Natural killer cell (primary cell): ENCODE measurements around the gene DDX24. TPM values are rescaled to one million over a fixed set of nuclear protein-coding genes. Genes with fewer than 3 reads are reported as not detected.

ENCODE experiments used
- ATAC-seq, 3 donors: fragments of 150-1000 bp in 2 of 3; fragments of 200-7000 bp in 1 of 3; cut with Tn5 transposase; 1 replicate in 1 of 3; 2 replicates in 2 of 3; pipeline ENCODE4 v1.10.0; 2021; ENCODE audit warnings: mild to moderate bottlenecking in 2 of 3, moderate library complexity in 2 of 3
- DNase-seq, 2 donors: peaks; one replicate each; pipeline versions ENCODE4 v3.0.0 to v3.0.0-alpha.2; 2013 to 2021; ENCODE audit warnings: mixed read lengths in 1 of 2
- H3K27ac ChIP-seq: one replicate; pipeline ENCODE4 v1.5.1; 2013; ENCODE audit warnings: mild to moderate bottlenecking, low read length
- H3K27me3 ChIP-seq: one replicate; pipeline ENCODE4 v1.6.1; 2013; ENCODE audit warnings: low read length; ENCODE audit not compliant: control insufficient read depth, insufficient read depth
- H3K36me3 ChIP-seq: one replicate; pipeline ENCODE4 v1.6.1; 2013; ENCODE audit warnings: low read length; ENCODE audit not compliant: control insufficient read depth, insufficient read depth
- H3K4me1 ChIP-seq: one replicate; pipeline ENCODE4 v1.6.1; 2013; ENCODE audit warnings: low read length; ENCODE audit not compliant: control insufficient read depth, insufficient read depth
- H3K4me3 ChIP-seq: one replicate; pipeline ENCODE4 v1.5.1; 2013; ENCODE audit warnings: low read length
- H3K9me3 ChIP-seq: one replicate; pipeline ENCODE4 v1.6.1; 2013; ENCODE audit warnings: low read length; ENCODE audit not compliant: control insufficient read depth, insufficient read depth
- H3K27ac Mint-ChIP-seq, 2 donors: one replicate each; pipeline ENCODE4 v1.8.0; 2022; ENCODE audit warnings: mild to moderate bottlenecking in 2 of 2, mixed read lengths in 2 of 2, moderate library complexity in 1 of 2
- H3K27me3 Mint-ChIP-seq, 2 donors: one replicate each; pipeline ENCODE4 v1.8.0; 2022; ENCODE audit warnings: low read depth in 2 of 2, mixed read lengths in 2 of 2
- H3K36me3 Mint-ChIP-seq: one replicate; pipeline ENCODE4 v1.8.0; 2022; ENCODE audit warnings: mixed read lengths
- H3K4me1 Mint-ChIP-seq, 2 donors: one replicate each; pipeline ENCODE4 v1.8.0; 2022; ENCODE audit warnings: mixed read lengths in 2 of 2
- H3K4me3 Mint-ChIP-seq: one replicate; pipeline ENCODE4 v1.8.0; 2022; ENCODE audit warnings: mild to moderate bottlenecking, moderate library complexity, mixed read lengths
- H3K9me3 Mint-ChIP-seq, 2 donors: one replicate each; pipeline ENCODE4 v1.8.0; 2022; ENCODE audit warnings: mixed read lengths in 2 of 2
- WGBS: methylation state at CpG from one replicate; pipeline ENCODE4 v1.1.7; 2013; ENCODE audit warnings: missing lambda C conversion rate; ENCODE audit not compliant: insufficient coverage; 5-methylcytosine and 5-hydroxymethylcytosine counted together
- intact Hi-C: fragments of 100-400 bp; cut with micrococcal nuclease; formaldehyde crosslinking; loops from one replicate; pipeline ENCODE4 v1.14.2; 2022
- total RNA-seq, 4 donors: library from RNA; stranded (reverse); fragments of 120-200 nt in 1 of 4; gene quantifications; one replicate each; pipeline versions ENCODE4 v1.2.3 to v1.2.4, GENCODE V29; 2013 to 2022
- TF ChIP-seq, protein P1 (sequence below): fragments of 200-600 bp; IDR thresholded peaks from one replicate; pipeline ENCODE4 v1.8.0; 2022; ENCODE audit warnings: antibody characterized with exemption

The DDX24 gene
- total RNA-seq, 3 donors from 2014 or later (not counting 1 experiment from before 2014, with no cell fraction given): 250 to 357 (median 296) TPM

GRCh38 chr14:94087891-94088290 is 6.9 kb upstream of the DDX24 start:
- Mint-ChIP-seq H3K36me3 (no peaks in the 10 kb centered on the region), H3K4me3 (no peak overlapping the region), H3K9me3 (no peaks in the 10 kb centered on the region), H3K4me1 (no peaks in the 10 kb centered on the region), H3K27me3 (no peaks in the 10 kb centered on the region), H3K27ac (no peak overlapping the region)
- no peaks in the 10 kb centered on the region for H3K9me3 ChIP-seq
- intact Hi-C loops: no loop called here
- DNase-seq (no peak), ATAC-seq (no peak)
- H3K36me3 ChIP-seq: no peaks in the 10 kb centered on the region
- H3K4me1 ChIP-seq: no peaks in the 10 kb centered on the region
- TF ChIP-seq, protein P1, sequence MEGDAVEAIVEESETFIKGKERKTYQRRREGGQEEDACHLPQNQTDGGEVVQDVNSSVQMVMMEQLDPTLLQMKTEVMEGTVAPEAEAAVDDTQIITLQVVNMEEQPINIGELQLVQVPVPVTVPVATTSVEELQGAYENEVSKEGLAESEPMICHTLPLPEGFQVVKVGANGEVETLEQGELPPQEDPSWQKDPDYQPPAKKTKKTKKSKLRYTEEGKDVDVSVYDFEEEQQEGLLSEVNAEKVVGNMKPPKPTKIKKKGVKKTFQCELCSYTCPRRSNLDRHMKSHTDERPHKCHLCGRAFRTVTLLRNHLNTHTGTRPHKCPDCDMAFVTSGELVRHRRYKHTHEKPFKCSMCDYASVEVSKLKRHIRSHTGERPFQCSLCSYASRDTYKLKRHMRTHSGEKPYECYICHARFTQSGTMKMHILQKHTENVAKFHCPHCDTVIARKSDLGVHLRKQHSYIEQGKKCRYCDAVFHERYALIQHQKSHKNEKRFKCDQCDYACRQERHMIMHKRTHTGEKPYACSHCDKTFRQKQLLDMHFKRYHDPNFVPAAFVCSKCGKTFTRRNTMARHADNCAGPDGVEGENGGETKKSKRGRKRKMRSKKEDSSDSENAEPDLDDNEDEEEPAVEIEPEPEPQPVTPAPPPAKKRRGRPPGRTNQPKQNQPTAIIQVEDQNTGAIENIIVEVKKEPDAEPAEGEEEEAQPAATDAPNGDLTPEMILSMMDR: no peak
- H3K27me3 ChIP-seq: no peaks in the 10 kb centered on the region
- WGBS: 85% methylated on average over 4 of the region's 4 CpGs
- no peak overlapping the region for H3K4me3 ChIP-seq
- no peak overlapping the region for H3K27ac ChIP-seq

- peak overlapping the region; percentile 97 to 98 for H3K27ac Mint-ChIP-seq
- intact Hi-C loops: loop anchor here (1.0 to 5.0 kb wide), 4 partner anchors 25 to 119 kb away; partner anchors contain the start of gene OTUB2
- H3K27me3 ChIP-seq: no peaks in the 10 kb centered on the region
- WGBS: under 1% methylated on average over 17 of the region's 19 CpGs
- H3K36me3 Mint-ChIP-seq: no peaks in the 10 kb centered on the region
- peaks cover 37 to 56% of the 10 kb centered on the region in 2 donors for H3K4me1 Mint-ChIP-seq
- no peaks in the 10 kb centered on the region for H3K27me3 Mint-ChIP-seq
- H3K4me3 ChIP-seq: peak overlapping the region; percentile 78
- ATAC-seq (peak in 1 of 3 donors; percentile 15), DNase-seq (peak in 1 of 2 donors; percentile 50)
- peaks cover 18% of the 10 kb centered on the region for H3K36me3 ChIP-seq
- TF ChIP-seq, protein P1: no peak
- peaks cover 21% of the 10 kb centered on the region for H3K4me1 ChIP-seq
- no peaks in the 10 kb centered on the region for H3K9me3 Mint-ChIP-seq
- H3K27ac ChIP-seq: peak overlapping the region; percentile 85
- H3K4me3 Mint-ChIP-seq: peak overlapping the region; percentile 100
- H3K9me3 ChIP-seq: no peaks in the 10 kb centered on the region
These were observed 401 bp upstream of the DDX24 start for GRCh38 chr14:94081386-94081820.

GRCh38 chr14:94079891-94080620 is 946 bp downstream of the DDX24 start:
- no peaks in the 10 kb centered on the region for H3K9me3 Mint-ChIP-seq
- H3K27me3 Mint-ChIP-seq: no peaks in the 10 kb centered on the region
- Histone ChIP-seq H3K4me3 (peak overlapping the region; percentile 78), H3K36me3 (peaks cover 27% of the 10 kb centered on the region), H3K9me3 (no peaks in the 10 kb centered on the region), H3K27ac (peak overlapping the region; percentile 85), H3K4me1 (peaks cover 24% of the 10 kb centered on the region), H3K27me3 (no peaks in the 10 kb centered on the region)
- intact Hi-C loops: loop anchor here (2.0 to 5.0 kb wide), 3 partner anchors 23 to 118 kb away; no protein-coding TSS in a partner anchor
- WGBS: 3% methylated on average over 15 of the region's 15 CpGs
- peaks cover 44 to 64% of the 10 kb centered on the region in 2 donors for H3K4me1 Mint-ChIP-seq
- TF ChIP-seq, protein P1: no peak
- peak overlapping the region; percentile 97 to 98 for H3K27ac Mint-ChIP-seq
- ATAC-seq (no peak), DNase-seq (peak in 1 of 2 donors; percentile 63)
- H3K36me3 Mint-ChIP-seq: peaks cover 5% of the 10 kb centered on the region
- H3K4me3 Mint-ChIP-seq: peak overlapping the region; percentile 100
